ENCODE data around the gene LYRM4. TPM values are rescaled to one million over a fixed set of nuclear protein-coding genes. Genes with fewer than 3 reads are reported as not detected.

Gene LYRM4
- total and polyA plus RNA-seq, 2 donors (not counting 1 experiment from before 2014, with no cell fraction given): 14.5 to 31.9 TPM

- Histone ChIP-seq H2AFZ (ENCODE audit: low read length) (no peak overlapping the region), H3K79me2 (ENCODE audit: control insufficient read depth, insufficient read depth, low read length) (no peaks in the 10 kb centered on the region), H3K9ac (ENCODE audit: insufficient read depth, low read length) (no peak overlapping the region), H4K20me1 (ENCODE audit: control insufficient read depth, extremely low read depth, insufficient read depth, low read length) (no peaks in the 10 kb centered on the region), H3K4me2 (ENCODE audit: extremely low read depth, insufficient read depth, low read length) (no peak overlapping the region), H3K4me3 (replicated peaks in 1 of 4; ENCODE audit: control extremely low read depth in 1 of 4, insufficient read depth in 1 of 4, low read depth in 3 of 4, low read length in 4 of 4) (no peak overlapping the region), H3K9me3 (ENCODE audit: control insufficient read depth, insufficient read depth, low read depth, low read length) (no peaks in the 10 kb centered on the region), H3K27ac (ENCODE audit: insufficient read depth, low read length) (no peak overlapping the region), H3K27me3 (ENCODE audit: control insufficient read depth, insufficient read depth, low read length) (no peaks in the 10 kb centered on the region), H3K36me3 (ENCODE audit: control insufficient read depth, insufficient read depth, low read length) (no peaks in the 10 kb centered on the region), H3K4me1 (ENCODE audit: control insufficient read depth, extremely low read depth, insufficient read depth, low read length) (no peaks in the 10 kb centered on the region)
- no peak for DNase-seq (ENCODE audit: low read depth in 2 of 2)
- TF ChIP-seq CTCF (conservative IDR thresholded peaks at IDR 0.05 in 1 of 2, IDR thresholded peaks at IDR 0.05 in 1 of 2; ENCODE audit: low read depth in 1 of 2, low read length in 2 of 2): no peak
Observed at GRCh38 chr6:5149891-5150290, 110.9 kb downstream of the LYRM4 start.

GRCh38 chr6:5149159-5149704, 111.5 kb downstream of the LYRM4 start:
- Histone ChIP-seq H3K4me3 (replicated peaks in 1 of 4; ENCODE audit: control extremely low read depth in 1 of 4, insufficient read depth in 1 of 4, low read depth in 3 of 4, low read length in 4 of 4) (no peak overlapping the region), H4K20me1 (ENCODE audit: control insufficient read depth, extremely low read depth, insufficient read depth, low read length) (no peaks in the 10 kb centered on the region), H3K4me1 (ENCODE audit: control insufficient read depth, extremely low read depth, insufficient read depth, low read length) (no peaks in the 10 kb centered on the region), H3K27me3 (ENCODE audit: control insufficient read depth, insufficient read depth, low read length) (no peaks in the 10 kb centered on the region), H3K27ac (ENCODE audit: insufficient read depth, low read length) (no peak overlapping the region), H2AFZ (ENCODE audit: low read length) (no peak overlapping the region), H3K9me3 (ENCODE audit: control insufficient read depth, insufficient read depth, low read depth, low read length) (no peaks in the 10 kb centered on the region), H3K36me3 (ENCODE audit: control insufficient read depth, insufficient read depth, low read length) (no peaks in the 10 kb centered on the region), H3K9ac (ENCODE audit: insufficient read depth, low read length) (no peak overlapping the region), H3K79me2 (ENCODE audit: control insufficient read depth, insufficient read depth, low read length) (no peaks in the 10 kb centered on the region), H3K4me2 (ENCODE audit: extremely low read depth, insufficient read depth, low read length) (no peak overlapping the region)
- no peak for DNase-seq (ENCODE audit: low read depth in 2 of 2)
- TF ChIP-seq EZH2 (IDR thresholded peaks at IDR 0.05; ENCODE audit: low read length, missing control alignments): no peak
- TF ChIP-seq CTCF (conservative IDR thresholded peaks at IDR 0.05 in 1 of 2, IDR thresholded peaks at IDR 0.05 in 1 of 2; ENCODE audit: low read depth in 1 of 2, low read length in 2 of 2): no peak

- no peak for TF ChIP-seq CTCF (conservative IDR thresholded peaks at IDR 0.05 in 1 of 2, IDR thresholded peaks at IDR 0.05 in 1 of 2; ENCODE audit: low read depth in 1 of 2, low read length in 2 of 2)
- no peak for TF ChIP-seq EZH2 (IDR thresholded peaks at IDR 0.05; ENCODE audit: low read length, missing control alignments)
- Histone ChIP-seq H3K27ac (ENCODE audit: insufficient read depth, low read length) (no peak overlapping the region), H3K4me1 (ENCODE audit: control insufficient read depth, extremely low read depth, insufficient read depth, low read length) (no peaks in the 10 kb centered on the region), H3K9me3 (ENCODE audit: control insufficient read depth, insufficient read depth, low read depth, low read length) (no peaks in the 10 kb centered on the region), H3K9ac (ENCODE audit: insufficient read depth, low read length) (no peak overlapping the region), H3K27me3 (ENCODE audit: control insufficient read depth, insufficient read depth, low read length) (no peaks in the 10 kb centered on the region), H4K20me1 (ENCODE audit: control insufficient read depth, extremely low read depth, insufficient read depth, low read length) (no peaks in the 10 kb centered on the region), H3K4me2 (ENCODE audit: extremely low read depth, insufficient read depth, low read length) (no peak overlapping the region), H3K4me3 (replicated peaks in 1 of 4; ENCODE audit: control extremely low read depth in 1 of 4, insufficient read depth in 1 of 4, low read depth in 3 of 4, low read length in 4 of 4) (no peak overlapping the region), H2AFZ (ENCODE audit: low read length) (no peak overlapping the region), H3K36me3 (ENCODE audit: control insufficient read depth, insufficient read depth, low read length) (no peaks in the 10 kb centered on the region), H3K79me2 (ENCODE audit: control insufficient read depth, insufficient read depth, low read length) (no peaks in the 10 kb centered on the region)
- DNase-seq (ENCODE audit: low read depth in 2 of 2): no peak
Observed at GRCh38 chr6:5146398-5146797, 114.4 kb downstream of the LYRM4 start.
